Right atrium auricular region (tissue), 2 donors: Measurements from ENCODE around the gene ZNF407. TPM values are rescaled to one million over a fixed set of nuclear protein-coding genes. Genes with fewer than 3 reads are reported as not detected.

Experiments used
- DNase-seq: peaks from one replicate; pipeline ENCODE4 v3.0.0-alpha.2; 2019; ENCODE audit warnings: low spot score
- H3K27ac ChIP-seq, 2 donors: fragments of 200-600 bp; sonication (generic); 1 replicate in 1 of 2; 2 replicates in 1 of 2; pipeline ENCODE4 v1.5.1; 2016 to 2019
- H3K27me3 ChIP-seq, 2 donors: fragments of 200-600 bp; sonication (generic); one replicate each; pipeline versions ENCODE4 v1.5.1 to v1.6.0; 2017 to 2019
- H3K36me3 ChIP-seq: fragments of 200-600 bp; sonication (generic); one replicate; pipeline ENCODE4 v1.5.1; 2016
- H3K4me1 ChIP-seq, 2 donors: fragments of 200-600 bp; sonication (generic); one replicate each; pipeline versions ENCODE4 v1.5.1 to v1.6.0; 2017 to 2019
- H3K4me3 ChIP-seq, 2 donors: fragments of 200-600 bp; sonication (generic); 1 replicate in 1 of 2; 2 replicates in 1 of 2; pipeline ENCODE4 v1.5.1; 2017 to 2019; ENCODE audit warnings: mild to moderate bottlenecking in 1 of 2, moderate library complexity in 1 of 2
- H3K9me3 ChIP-seq, 2 donors: fragments of 200-600 bp; sonication (generic); one replicate each; pipeline ENCODE4 v1.5.1; 2019
- total RNA-seq, 2 donors: library from RNA; depleted of rRNA; stranded (reverse); fragments of >200 nt; gene quantifications; one replicate each; pipeline ENCODE4 v1.1.0, GENCODE V29; 2016
- TF ChIP-seq, protein P1 (sequence below), 2 donors: fragments of 200-600 bp; sonication (generic); IDR thresholded peaks; one replicate each; pipeline ENCODE4 v1.5.1; 2019; ENCODE audit warnings: antibody characterized with exemption in 2 of 2

ZNF407 gene
- total RNA-seq, 2 donors from 2014 or later = 7.8 to 8.7 TPM

DNA sequence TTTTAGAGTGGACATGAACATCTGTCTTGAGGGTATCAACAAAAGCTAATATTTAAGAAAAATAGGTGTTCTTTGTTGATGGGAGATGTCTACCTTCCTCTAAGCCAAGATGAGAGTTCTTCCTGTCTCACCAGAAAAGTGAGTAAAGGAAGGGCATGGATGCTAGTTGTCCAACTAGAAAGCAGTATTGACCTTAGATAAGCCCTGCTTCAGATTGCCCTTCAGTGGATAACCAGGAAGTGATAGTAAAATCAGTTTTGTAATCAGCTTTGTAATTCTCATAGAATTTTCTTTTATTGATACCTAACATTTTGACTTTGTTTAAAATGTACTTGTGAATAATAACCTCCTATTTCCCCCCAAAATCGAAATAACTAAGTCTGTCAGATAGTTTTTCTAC, 134.7 kb downstream of the ZNF407 start:
- no peak for DNase-seq
- TF ChIP-seq, protein P1, sequence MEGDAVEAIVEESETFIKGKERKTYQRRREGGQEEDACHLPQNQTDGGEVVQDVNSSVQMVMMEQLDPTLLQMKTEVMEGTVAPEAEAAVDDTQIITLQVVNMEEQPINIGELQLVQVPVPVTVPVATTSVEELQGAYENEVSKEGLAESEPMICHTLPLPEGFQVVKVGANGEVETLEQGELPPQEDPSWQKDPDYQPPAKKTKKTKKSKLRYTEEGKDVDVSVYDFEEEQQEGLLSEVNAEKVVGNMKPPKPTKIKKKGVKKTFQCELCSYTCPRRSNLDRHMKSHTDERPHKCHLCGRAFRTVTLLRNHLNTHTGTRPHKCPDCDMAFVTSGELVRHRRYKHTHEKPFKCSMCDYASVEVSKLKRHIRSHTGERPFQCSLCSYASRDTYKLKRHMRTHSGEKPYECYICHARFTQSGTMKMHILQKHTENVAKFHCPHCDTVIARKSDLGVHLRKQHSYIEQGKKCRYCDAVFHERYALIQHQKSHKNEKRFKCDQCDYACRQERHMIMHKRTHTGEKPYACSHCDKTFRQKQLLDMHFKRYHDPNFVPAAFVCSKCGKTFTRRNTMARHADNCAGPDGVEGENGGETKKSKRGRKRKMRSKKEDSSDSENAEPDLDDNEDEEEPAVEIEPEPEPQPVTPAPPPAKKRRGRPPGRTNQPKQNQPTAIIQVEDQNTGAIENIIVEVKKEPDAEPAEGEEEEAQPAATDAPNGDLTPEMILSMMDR (IDR thresholded peaks at IDR 0.05) = no peak
- H3K27ac ChIP-seq = no peak overlapping the region
- H3K36me3 ChIP-seq = no peaks in the 10 kb centered on the region
- H3K27me3 ChIP-seq = no peaks in the 10 kb centered on the region
- H3K9me3 ChIP-seq = no peaks in the 10 kb centered on the region
- H3K4me3 ChIP-seq = no peak overlapping the region
- H3K4me1 ChIP-seq = no peaks in the 10 kb centered on the region

DNA sequence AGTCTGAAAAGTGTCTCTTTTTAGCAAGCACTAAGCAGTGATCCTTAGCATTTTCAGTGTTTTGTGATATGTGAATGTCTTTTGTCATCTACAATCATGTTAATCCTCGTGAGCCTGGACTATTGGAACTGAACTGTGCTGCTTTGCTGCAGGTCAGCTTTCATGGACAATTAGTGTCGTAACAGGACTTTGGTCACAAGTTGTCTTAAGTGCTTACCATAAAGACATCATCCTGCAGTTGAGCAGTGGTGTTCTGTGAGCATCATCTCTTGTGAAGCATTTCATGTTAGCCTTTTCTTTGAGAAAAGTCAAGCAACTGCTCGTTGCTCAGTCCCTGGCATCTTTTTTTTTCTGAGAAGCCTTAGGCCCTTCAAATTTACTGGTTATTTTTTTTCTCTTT, 135.9 kb downstream of the ZNF407 start:
- Histone ChIP-seq H3K27me3 (no peaks in the 10 kb centered on the region), H3K27ac (no peak overlapping the region), H3K4me1 (no peaks in the 10 kb centered on the region), H3K9me3 (no peaks in the 10 kb centered on the region), H3K4me3 (no peak overlapping the region), H3K36me3 (no peaks in the 10 kb centered on the region)
- TF ChIP-seq, protein P1 (IDR thresholded peaks at IDR 0.05) = no peak
- DNase-seq = no peak

DNA sequence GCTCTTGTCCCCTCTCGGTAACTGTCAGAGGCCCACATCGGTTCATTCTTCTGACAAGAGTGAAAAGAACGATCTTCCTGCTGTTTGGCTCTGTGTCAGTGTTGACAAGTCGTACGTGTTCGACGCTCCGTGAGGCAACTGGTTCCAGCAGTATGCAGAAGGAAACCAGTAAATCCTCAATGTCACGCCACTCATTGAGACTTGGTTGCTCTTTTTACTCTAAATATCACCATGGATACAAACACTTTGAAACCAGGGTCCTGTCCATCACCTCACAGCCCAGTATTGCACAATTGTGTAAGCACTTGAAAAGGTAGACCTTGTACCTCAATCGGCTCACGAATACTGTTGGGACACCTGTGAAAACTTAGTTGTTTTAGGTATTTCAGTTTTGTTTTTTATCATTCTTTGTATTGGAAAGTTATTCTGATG, 136.4 kb downstream of the ZNF407 start:
- Histone ChIP-seq H3K4me3 (no peak overlapping the region), H3K36me3 (no peaks in the 10 kb centered on the region), H3K27ac (no peak overlapping the region), H3K9me3 (no peaks in the 10 kb centered on the region), H3K27me3 (no peaks in the 10 kb centered on the region), H3K4me1 (no peaks in the 10 kb centered on the region)
- DNase-seq = no peak
- TF ChIP-seq, protein P1 (IDR thresholded peaks at IDR 0.05) = no peak

DNA sequence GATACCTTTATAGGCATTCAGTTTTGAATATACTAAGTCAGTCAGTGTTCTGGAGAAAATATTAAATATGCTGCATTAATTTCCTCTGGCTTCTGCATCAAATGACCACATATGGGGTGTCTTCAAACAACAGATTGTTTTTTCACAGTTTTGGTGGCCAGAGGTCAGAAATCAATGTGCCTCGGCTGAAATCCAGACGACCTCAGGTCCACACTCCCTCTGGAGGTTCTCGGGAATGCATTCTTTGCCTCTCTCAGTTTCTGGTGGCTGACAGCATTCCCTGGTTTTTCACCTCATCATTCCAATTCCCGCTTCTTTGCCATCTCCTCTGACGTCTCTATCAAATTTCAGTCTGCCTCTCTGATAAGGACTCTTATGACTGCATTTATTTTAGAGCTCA, 142.3 kb downstream of the ZNF407 start:
- Histone ChIP-seq H3K4me3 (no peak overlapping the region), H3K36me3 (no peaks in the 10 kb centered on the region), H3K4me1 (no peaks in the 10 kb centered on the region), H3K9me3 (no peaks in the 10 kb centered on the region), H3K27me3 (no peaks in the 10 kb centered on the region), H3K27ac (no peak overlapping the region)
- TF ChIP-seq, protein P1 (IDR thresholded peaks at IDR 0.05) = no peak
- DNase-seq = no peak

DNA sequence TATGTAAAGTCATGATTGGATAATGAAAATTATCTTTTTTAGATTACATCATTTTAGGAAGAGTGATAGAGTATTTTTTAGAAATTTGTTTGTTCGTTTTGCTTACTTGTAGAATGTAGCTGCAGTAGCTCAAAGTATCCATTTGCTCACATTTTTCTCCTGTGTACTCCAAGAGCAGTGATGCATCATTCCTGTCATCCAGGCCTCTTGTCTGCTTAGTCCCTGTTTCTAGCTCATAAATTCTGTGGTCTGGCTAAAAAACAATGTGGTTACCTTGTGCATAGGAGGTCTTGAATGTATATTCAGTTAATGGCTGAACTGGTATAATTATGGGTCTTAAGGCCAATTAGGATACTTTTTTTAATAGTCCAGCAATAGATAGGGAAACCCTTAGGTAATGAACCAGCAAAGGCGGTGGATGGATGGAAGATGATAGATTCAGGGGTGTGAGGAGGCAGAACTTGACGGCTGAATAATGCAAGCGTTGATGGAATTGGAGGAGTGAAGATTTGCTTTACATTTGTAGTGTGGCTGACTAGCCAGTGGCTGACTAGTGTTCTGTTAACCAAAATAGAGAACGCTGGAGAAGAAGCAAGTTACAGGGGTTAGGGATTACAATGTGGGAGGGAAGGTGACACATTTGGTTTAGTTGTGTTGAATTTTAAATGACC, 145.0 kb downstream of the ZNF407 start:
- H3K9me3 ChIP-seq = no peaks in the 10 kb centered on the region
- no peak for DNase-seq
- H3K4me3 ChIP-seq = no peak overlapping the region
- H3K4me1 ChIP-seq = no peaks in the 10 kb centered on the region
- TF ChIP-seq, protein P1 (IDR thresholded peaks at IDR 0.05) = no peak
- H3K27ac ChIP-seq = no peak overlapping the region
- H3K27me3 ChIP-seq = no peaks in the 10 kb centered on the region
- no peaks in the 10 kb centered on the region for H3K36me3 ChIP-seq
